ENCODE data around the gene FCN3.
A peak's percentile ranks its signal among the peaks of the same experiment; 100 is the strongest.

The FCN3 gene

GRCh38 chr1:27327964-27328363, 46.7 kb downstream of the FCN3 start:
- DNase-seq: peak in 1 of 10 donors; percentile 5
- intact Hi-C loops (cut with DNase I): no loop called here

- DNase-seq: peak in 3 of 10 donors; percentile 3 to 45 (median 40)
- intact Hi-C loops (cut with DNase I): no loop called here
Measured at GRCh38 chr1:27325286-27325685, 49.3 kb downstream of the FCN3 start.

DNA sequence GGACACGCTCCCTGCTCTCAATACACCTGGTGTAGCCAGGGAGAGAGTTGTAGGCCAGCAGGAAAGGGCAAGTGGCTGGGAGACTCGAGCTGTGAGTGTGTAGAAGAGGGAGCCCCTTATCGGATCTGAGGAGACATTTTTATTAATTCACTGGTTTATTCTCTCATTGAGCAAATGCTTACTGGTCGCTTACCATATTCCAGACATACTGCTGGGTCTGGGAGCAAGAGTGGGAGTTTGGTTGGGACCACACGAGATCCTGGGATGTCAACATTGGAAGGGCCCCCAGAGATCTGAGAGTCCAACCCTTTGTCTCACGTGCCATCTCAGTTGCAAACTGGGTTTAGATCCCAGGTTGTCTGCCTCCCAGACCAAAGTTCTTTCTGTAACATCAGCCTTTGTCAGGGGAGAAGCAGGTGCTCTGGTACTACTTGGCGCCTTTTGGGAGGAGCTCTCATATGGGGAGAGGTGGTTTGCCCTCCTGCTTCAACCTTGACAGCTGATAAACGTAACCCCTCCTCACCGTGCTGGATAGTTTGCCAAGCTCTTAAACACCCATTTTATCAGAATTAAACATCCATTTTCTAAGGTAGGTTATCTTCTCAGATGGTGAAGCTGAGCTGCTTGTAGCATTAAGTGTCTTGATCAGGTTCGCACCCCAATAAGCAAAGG, 51.9 kb downstream of the FCN3 start:
- intact Hi-C loops (cut with DNase I): loop anchor here (2.0 kb wide), 1 partner anchor 88 kb away; the partner anchor contains the start of gene WDTC1
- DNase-seq: peak in 2 of 10 donors; percentile 9 to 43

DNA sequence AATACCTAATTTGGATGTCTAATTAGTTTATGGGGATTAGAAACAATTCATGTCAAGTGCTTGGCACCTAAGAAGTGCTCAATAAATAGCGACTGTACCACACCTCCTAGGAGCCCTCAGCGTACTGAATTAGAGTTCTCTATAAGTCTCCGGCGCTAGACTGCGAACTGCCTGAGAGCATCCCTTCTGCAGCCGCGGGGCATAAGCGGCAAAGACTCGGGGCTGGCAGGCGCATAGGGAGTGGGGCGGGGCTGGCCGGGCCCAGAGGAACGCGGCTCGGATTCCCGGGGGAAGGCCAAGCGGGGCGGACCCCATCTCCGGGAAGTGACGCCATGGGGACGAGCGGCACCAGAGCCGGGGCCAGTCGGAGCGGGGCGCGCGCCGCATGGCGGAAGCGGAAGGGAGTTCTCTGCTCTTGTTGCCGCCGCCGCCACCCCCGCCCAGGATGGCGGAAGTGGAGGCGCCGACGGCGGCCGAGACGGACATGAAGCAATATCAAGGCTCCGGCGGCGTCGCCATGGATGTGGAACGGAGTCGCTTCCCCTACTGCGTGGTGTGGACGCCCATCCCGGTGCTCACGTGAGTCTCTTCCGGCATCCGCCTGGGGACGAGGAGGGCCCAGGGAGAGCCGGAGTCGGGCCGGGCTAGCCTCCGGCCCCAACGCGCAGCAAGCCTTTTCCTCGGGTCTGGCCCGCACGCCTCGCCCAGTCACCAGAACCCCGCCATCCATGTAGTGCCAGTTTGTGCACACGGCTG, 52.6 kb downstream of the FCN3 start, which contains the start of gene TMEM222:
TSS of gene TMEM222 (plus strand) at position 351 of the 756 bp plus-strand sequence. CDS start at position 386, 35 bp downstream.
- intact Hi-C loops (cut with DNase I): loop anchor here (2.0 kb wide), 1 partner anchor 87 kb away; the partner anchor contains the start of gene WDTC1
- peak; percentile 98 to 100 (median 99) for DNase-seq
